ENCODE measurements around the gene TTLL11.

TTLL11 gene

DNA sequence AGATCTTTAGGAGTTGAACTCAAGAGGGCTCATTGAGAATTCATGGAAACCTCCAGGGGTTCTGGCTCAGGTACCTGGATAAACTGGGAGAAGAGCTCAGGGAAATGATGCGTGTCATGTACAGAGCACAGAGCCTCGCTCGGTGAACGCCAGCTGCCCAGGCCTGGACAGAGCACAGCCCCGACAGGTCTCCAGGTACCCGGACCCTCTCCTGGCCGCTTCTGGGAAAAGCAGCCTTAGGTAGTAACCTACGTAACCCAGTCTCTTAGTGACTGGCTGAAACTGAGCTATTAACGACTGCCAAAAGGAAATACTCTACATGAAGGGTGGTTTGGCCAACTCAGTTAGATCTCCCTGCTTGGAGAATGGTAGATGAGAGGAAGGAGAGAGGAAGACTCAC is 157.4 kb downstream of the TTLL11 start:
- no peaks in the 10 kb centered on the region for H3K27me3 ChIP-seq (ENCODE audit: control insufficient read depth, insufficient read depth, low read length)
- no peak overlapping the region for H3K9ac ChIP-seq (ENCODE audit: low read depth, low read length)
- no peak overlapping the region for H3K27ac ChIP-seq (ENCODE audit: low read depth, low read length)
- no peak overlapping the region for H3K4me3 ChIP-seq (ENCODE audit: low read depth, low read length)
- H3K36me3 ChIP-seq (ENCODE audit: control insufficient read depth, insufficient read depth, low read length) = no peaks in the 10 kb centered on the region
- no peaks in the 10 kb centered on the region for H3K9me3 ChIP-seq (ENCODE audit: control insufficient read depth, insufficient read depth, low read length)
- H3K4me1 ChIP-seq (ENCODE audit: control insufficient read depth, insufficient read depth, low read length) = peaks cover 16% of the 10 kb centered on the region

DNA sequence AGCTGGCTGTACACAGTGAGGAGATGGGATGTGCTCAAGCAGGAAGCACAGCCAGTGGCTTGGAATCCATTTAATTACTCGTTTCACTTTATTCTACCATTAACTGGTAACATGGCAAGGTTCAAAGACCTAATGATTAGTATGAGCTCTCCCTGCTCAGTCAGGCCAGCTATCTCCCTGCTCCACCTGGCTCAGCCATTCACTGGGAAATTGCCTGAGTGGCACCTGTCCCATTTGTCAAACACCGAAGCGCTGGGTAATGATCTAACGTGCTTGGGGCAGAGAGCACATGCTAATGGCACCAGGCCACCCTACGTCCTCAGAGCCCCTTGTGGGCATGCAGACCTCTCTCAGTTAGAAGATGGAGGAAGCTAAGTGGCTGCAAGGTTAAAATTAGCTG is 162.2 kb downstream of the TTLL11 start:
- Histone ChIP-seq H3K27me3 (ENCODE audit: control insufficient read depth, insufficient read depth, low read length) (no peaks in the 10 kb centered on the region), H3K4me3 (ENCODE audit: low read depth, low read length) (no peak overlapping the region), H3K9ac (ENCODE audit: low read depth, low read length) (no peak overlapping the region), H3K9me3 (ENCODE audit: control insufficient read depth, insufficient read depth, low read length) (no peaks in the 10 kb centered on the region), H3K27ac (ENCODE audit: low read depth, low read length) (no peak overlapping the region), H3K4me1 (ENCODE audit: control insufficient read depth, insufficient read depth, low read length) (0 out of 2 replicates have a peak, but pooled peaks cover 2% of the 10 kb centered on the region), H3K36me3 (ENCODE audit: control insufficient read depth, insufficient read depth, low read length) (no peaks in the 10 kb centered on the region)

DNA sequence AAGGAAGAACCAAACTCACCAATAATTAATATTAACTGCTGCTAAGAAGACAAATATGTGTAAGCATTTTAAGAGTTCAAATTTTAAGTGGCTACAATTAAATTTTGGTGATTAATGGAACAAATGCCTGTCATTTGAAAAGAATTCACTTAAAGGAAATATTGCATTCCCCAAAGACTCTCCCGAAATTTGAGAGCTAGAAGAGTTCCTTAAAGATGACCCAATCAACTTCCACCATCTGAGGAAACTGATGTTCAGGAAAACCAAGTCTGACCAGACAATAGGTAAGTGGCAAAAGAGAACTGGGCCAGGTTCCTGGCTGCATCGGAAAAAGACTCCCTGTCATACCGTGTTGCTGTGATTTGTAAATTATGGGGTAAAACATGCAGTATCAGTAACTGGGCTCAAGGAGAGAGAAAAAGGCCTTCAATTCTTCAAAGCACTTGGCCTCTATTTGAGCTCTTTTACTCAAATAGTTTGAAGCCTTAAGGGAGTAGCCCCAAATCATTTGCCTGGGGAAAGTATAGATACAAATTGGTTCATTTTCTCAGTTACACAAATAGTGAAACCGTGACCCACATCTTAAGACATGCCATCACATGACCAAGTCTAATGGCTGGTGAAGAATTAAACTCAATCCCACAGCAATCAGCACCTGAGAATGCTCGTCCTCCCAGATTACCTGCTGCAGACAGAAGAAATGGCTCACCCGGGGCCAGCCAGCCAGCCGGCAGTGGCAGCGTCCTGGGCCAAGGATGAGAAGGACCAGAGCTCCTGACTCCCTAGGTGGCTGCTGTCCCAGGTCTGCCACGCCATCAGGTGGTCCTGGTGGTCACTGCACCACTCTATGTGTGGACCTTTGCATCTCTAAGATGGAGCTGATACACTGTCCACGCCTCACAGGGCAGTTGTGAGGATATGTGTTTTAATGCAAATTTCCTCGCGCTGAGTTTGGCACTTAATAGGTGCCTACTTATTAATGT is 162.9 kb downstream of the TTLL11 start:
- no peaks in the 10 kb centered on the region for H3K27me3 ChIP-seq (ENCODE audit: control insufficient read depth, insufficient read depth, low read length)
- no peaks in the 10 kb centered on the region for H3K9me3 ChIP-seq (ENCODE audit: control insufficient read depth, insufficient read depth, low read length)
- H3K9ac ChIP-seq (ENCODE audit: low read depth, low read length) = no peak overlapping the region
- H3K36me3 ChIP-seq (ENCODE audit: control insufficient read depth, insufficient read depth, low read length) = no peaks in the 10 kb centered on the region
- no peak overlapping the region for H3K4me3 ChIP-seq (ENCODE audit: low read depth, low read length)
- H3K27ac ChIP-seq (ENCODE audit: low read depth, low read length) = no peak overlapping the region
- H3K4me1 ChIP-seq (ENCODE audit: control insufficient read depth, insufficient read depth, low read length) = no peaks in the 10 kb centered on the region

DNA sequence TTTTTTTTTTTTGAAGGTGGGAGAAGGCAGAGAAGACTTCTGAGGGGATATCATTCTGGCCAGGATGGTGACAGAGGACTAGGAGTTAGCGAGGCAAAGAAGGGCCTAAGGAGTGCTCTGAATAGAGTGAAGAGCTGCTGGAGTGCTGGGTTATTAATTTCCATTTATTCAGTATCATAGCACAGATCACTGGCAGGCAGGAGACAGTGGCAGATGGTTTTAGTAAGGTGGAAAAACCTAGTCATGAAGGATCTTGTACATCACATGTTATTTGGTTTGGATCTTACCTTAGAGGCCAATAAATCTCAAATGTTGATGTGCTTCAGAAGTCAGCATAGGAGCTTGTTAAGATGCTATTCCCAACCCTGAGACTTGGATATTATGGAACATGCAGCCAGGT is 165.5 kb downstream of the TTLL11 start:
- Histone ChIP-seq H3K27me3 (ENCODE audit: control insufficient read depth, insufficient read depth, low read length) (no peaks in the 10 kb centered on the region), H3K4me1 (ENCODE audit: control insufficient read depth, insufficient read depth, low read length) (no peaks in the 10 kb centered on the region), H3K4me3 (ENCODE audit: low read depth, low read length) (no peak overlapping the region), H3K9ac (ENCODE audit: low read depth, low read length) (no peak overlapping the region), H3K27ac (ENCODE audit: low read depth, low read length) (no peak overlapping the region), H3K9me3 (ENCODE audit: control insufficient read depth, insufficient read depth, low read length) (no peaks in the 10 kb centered on the region), H3K36me3 (ENCODE audit: control insufficient read depth, insufficient read depth, low read length) (no peaks in the 10 kb centered on the region)

DNA sequence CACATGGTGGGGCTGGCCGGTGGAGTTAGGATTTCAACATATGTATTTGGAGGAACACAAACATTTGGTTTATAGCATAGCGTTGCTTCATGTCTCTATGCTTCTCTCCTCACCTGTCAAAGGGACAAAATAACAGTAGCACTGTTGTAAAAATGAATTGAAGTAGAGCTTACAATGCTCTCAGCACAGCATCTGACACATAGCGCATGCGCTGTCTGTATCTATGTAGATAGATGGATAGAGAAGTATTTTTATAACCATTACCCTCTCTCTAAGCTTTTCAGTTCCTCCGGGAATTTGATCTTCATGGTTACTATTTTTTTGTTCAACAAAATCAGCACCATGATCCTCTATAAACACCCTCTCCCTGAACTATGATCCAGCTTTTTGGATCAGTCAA is 166.0 kb downstream of the TTLL11 start:
- H3K4me1 ChIP-seq (ENCODE audit: control insufficient read depth, insufficient read depth, low read length) = no peaks in the 10 kb centered on the region
- no peaks in the 10 kb centered on the region for H3K9me3 ChIP-seq (ENCODE audit: control insufficient read depth, insufficient read depth, low read length)
- H3K4me3 ChIP-seq (ENCODE audit: low read depth, low read length) = no peak overlapping the region
- no peaks in the 10 kb centered on the region for H3K36me3 ChIP-seq (ENCODE audit: control insufficient read depth, insufficient read depth, low read length)
- H3K27ac ChIP-seq (ENCODE audit: low read depth, low read length) = no peak overlapping the region
- H3K9ac ChIP-seq (ENCODE audit: low read depth, low read length) = no peak overlapping the region
- no peaks in the 10 kb centered on the region for H3K27me3 ChIP-seq (ENCODE audit: control insufficient read depth, insufficient read depth, low read length)

DNA sequence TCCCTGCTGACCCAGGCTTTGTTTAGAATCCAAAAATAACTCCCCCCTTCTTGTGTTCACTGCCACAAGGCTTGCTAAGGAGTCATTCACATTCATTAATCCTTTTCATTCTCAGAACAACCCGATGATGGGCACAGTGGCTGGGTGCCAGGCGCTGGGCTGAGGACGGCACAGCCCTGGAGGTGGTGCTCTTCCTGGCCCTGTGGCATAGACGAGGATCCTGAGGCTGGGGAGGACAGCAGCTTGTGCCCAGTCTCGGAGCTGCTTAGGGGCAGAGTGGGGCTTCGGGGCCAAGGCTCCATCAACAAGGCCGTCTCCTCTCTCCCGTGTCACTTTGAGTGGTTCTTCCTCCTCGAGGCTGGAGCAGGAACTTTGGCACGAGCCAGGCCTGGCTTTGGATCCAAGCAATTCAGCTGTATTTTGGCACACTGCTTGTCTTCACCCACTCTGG is 166.7 kb downstream of the TTLL11 start:
- no peak overlapping the region for H3K9ac ChIP-seq (ENCODE audit: low read depth, low read length)
- no peak overlapping the region for H3K4me3 ChIP-seq (ENCODE audit: low read depth, low read length)
- no peaks in the 10 kb centered on the region for H3K4me1 ChIP-seq (ENCODE audit: control insufficient read depth, insufficient read depth, low read length)
- no peak overlapping the region for H3K27ac ChIP-seq (ENCODE audit: low read depth, low read length)
- no peaks in the 10 kb centered on the region for H3K36me3 ChIP-seq (ENCODE audit: control insufficient read depth, insufficient read depth, low read length)
- H3K27me3 ChIP-seq (ENCODE audit: control insufficient read depth, insufficient read depth, low read length) = no peaks in the 10 kb centered on the region
- no peaks in the 10 kb centered on the region for H3K9me3 ChIP-seq (ENCODE audit: control insufficient read depth, insufficient read depth, low read length)

DNA sequence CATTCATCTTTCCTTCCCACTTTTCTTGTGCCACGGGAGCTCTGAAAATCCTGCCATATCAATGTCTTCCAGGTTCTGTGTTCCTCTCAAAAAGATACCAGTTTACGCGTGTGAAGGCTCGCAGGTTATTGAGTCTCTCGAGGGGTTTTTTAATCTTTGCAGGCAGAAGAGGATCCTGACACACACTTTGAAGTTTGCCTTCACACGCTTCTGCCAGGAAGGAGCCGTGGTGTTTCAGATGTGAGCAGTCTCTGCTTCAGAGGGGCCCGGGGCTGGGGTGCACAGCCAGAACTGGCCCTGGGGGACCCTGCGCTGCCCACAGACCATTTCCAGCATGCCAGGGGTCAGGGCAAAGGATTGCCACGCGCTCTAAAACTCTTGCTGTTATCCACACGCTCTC is 167.2 kb downstream of the TTLL11 start:
- no peak overlapping the region for H3K9ac ChIP-seq (ENCODE audit: low read depth, low read length)
- H3K4me1 ChIP-seq (ENCODE audit: control insufficient read depth, insufficient read depth, low read length) = no peaks in the 10 kb centered on the region
- no peaks in the 10 kb centered on the region for H3K36me3 ChIP-seq (ENCODE audit: control insufficient read depth, insufficient read depth, low read length)
- H3K9me3 ChIP-seq (ENCODE audit: control insufficient read depth, insufficient read depth, low read length) = no peaks in the 10 kb centered on the region
- H3K4me3 ChIP-seq (ENCODE audit: low read depth, low read length) = no peak overlapping the region
- H3K27ac ChIP-seq (ENCODE audit: low read depth, low read length) = no peak overlapping the region
- H3K27me3 ChIP-seq (ENCODE audit: control insufficient read depth, insufficient read depth, low read length) = no peaks in the 10 kb centered on the region

DNA sequence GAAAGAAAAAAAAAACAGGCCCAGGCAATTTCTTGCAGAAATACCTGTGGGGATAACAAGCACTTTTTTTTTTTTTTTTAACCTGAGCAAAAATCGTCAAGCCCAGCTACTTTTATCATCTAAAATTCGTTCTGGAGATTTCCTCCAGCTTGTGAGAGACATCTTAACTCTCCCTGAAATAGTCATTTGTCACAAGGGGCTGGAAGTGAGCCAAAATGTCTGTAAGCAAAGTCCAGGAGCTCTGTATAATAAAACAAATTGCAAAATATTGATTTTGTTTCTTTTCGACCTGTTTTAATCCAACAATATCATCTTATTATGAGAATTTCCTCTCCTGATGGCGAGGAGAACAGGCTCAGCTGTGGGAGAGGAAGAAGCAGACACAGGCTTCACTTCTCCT is 168.4 kb downstream of the TTLL11 start:
- H3K36me3 ChIP-seq (ENCODE audit: control insufficient read depth, insufficient read depth, low read length) = no peaks in the 10 kb centered on the region
- no peak overlapping the region for H3K4me3 ChIP-seq (ENCODE audit: low read depth, low read length)
- H3K9ac ChIP-seq (ENCODE audit: low read depth, low read length) = no peak overlapping the region
- H3K4me1 ChIP-seq (ENCODE audit: control insufficient read depth, insufficient read depth, low read length) = no peaks in the 10 kb centered on the region
- no peaks in the 10 kb centered on the region for H3K9me3 ChIP-seq (ENCODE audit: control insufficient read depth, insufficient read depth, low read length)
- no peak overlapping the region for H3K27ac ChIP-seq (ENCODE audit: low read depth, low read length)
- no peaks in the 10 kb centered on the region for H3K27me3 ChIP-seq (ENCODE audit: control insufficient read depth, insufficient read depth, low read length)

DNA sequence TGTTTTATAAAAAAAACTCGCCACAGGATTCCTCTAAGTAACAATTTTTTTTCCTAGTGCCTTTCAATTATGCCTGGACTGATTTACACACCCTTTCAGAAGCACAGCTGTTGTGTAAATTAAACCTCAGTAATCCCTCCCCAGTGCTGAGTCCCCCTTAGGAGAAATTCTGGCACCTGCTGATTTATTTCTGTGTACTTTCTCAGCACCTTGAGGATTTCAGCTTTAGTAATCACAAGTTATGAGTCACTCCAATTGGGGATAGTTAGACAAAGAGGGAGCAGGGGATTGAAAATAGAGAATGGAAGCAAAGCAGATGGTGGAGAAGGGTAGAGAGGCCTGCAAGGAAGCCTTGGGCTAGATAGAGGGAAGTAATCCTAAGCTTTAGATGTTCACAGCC is 171.7 kb downstream of the TTLL11 start:
- H3K4me3 ChIP-seq (ENCODE audit: low read depth, low read length) = no peak overlapping the region
- H3K27ac ChIP-seq (ENCODE audit: low read depth, low read length) = no peak overlapping the region
- no peak overlapping the region for H3K9ac ChIP-seq (ENCODE audit: low read depth, low read length)
- H3K4me1 ChIP-seq (ENCODE audit: control insufficient read depth, insufficient read depth, low read length) = no peaks in the 10 kb centered on the region
- no peaks in the 10 kb centered on the region for H3K36me3 ChIP-seq (ENCODE audit: control insufficient read depth, insufficient read depth, low read length)
- H3K27me3 ChIP-seq (ENCODE audit: control insufficient read depth, insufficient read depth, low read length) = no peaks in the 10 kb centered on the region
- no peaks in the 10 kb centered on the region for H3K9me3 ChIP-seq (ENCODE audit: control insufficient read depth, insufficient read depth, low read length)

DNA sequence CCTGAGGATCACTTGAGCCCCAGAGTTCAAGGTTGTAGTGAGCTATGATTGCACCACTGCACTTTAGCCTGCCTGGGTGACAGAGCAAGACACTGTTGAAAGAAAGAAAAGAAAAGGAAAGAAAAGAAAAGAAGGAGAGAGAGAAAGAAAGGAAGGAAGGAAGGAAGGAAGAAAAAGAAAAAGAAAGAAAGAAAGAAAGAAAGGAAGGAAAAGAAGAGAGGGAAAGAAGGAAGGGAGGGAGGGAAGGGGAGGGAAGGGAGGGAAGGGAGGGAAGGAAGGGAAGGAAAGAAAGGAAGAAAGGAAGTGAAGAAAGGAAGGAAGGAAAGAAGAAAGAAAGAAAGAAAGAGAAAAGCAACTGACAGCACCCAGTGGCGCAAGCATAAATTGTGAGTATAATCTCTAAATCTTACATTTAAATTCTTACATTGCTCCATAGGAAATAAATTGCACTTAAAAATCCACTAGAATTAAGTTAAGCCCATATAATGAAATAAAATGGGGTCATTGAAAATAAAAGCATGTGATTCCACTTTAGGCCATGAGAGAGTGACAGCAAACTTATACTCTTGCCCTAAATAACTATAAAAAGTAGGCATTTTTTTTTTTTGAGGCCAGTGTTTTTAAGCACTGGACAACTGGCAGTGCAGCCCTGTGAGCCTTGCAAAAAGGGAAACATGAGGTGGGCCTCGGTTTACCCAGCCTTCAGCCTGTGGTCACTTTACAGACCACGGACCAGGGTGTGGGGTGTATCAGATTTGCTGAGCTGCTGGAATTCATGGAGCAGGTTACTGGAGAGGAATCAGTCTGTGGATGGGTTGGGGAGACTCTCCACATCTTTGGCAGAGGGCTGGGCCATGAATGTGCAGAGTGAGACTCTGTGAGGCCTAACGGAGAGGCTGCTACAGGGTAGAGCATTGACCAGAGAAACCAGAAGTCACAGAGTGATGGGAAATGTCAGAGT is 175.5 kb downstream of the TTLL11 start:
- Histone ChIP-seq H3K27me3 (ENCODE audit: control insufficient read depth, insufficient read depth, low read length) (no peaks in the 10 kb centered on the region), H3K36me3 (ENCODE audit: control insufficient read depth, insufficient read depth, low read length) (no peaks in the 10 kb centered on the region), H3K4me1 (ENCODE audit: control insufficient read depth, insufficient read depth, low read length) (no peaks in the 10 kb centered on the region), H3K27ac (ENCODE audit: low read depth, low read length) (no peak overlapping the region), H3K4me3 (ENCODE audit: low read depth, low read length) (no peak overlapping the region), H3K9ac (ENCODE audit: low read depth, low read length) (no peak overlapping the region), H3K9me3 (ENCODE audit: control insufficient read depth, insufficient read depth, low read length) (no peaks in the 10 kb centered on the region)

DNA sequence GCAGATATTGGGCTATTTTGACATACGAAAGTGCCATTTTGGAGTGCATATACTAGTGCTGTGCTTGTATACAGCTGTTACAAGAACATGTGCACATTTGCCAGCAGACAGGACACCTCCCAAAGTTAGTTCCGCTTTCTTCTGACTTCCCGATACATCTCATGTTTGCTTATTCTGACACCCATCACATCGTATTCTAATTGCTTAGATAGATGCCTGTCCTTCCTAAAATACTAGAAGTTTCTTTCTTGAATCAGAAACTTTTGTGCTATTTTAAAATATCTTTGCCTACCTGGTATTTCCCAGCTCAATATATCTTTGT is 177.8 kb downstream of the TTLL11 start:
- no peaks in the 10 kb centered on the region for H3K4me1 ChIP-seq (ENCODE audit: control insufficient read depth, insufficient read depth, low read length)
- no peaks in the 10 kb centered on the region for H3K36me3 ChIP-seq (ENCODE audit: control insufficient read depth, insufficient read depth, low read length)
- H3K9me3 ChIP-seq (ENCODE audit: control insufficient read depth, insufficient read depth, low read length) = no peaks in the 10 kb centered on the region
- H3K9ac ChIP-seq (ENCODE audit: low read depth, low read length) = no peak overlapping the region
- H3K27ac ChIP-seq (ENCODE audit: low read depth, low read length) = no peak overlapping the region
- H3K4me3 ChIP-seq (ENCODE audit: low read depth, low read length) = no peak overlapping the region
- H3K27me3 ChIP-seq (ENCODE audit: control insufficient read depth, insufficient read depth, low read length) = no peaks in the 10 kb centered on the region

All from HUES48 (cell line).